Measurements from ENCODE around the gene CYP2J2.
"Not testable (repeated sequence)": the region's sequence is repeated elsewhere in the genome, so short reads cannot be mapped to it uniquely, and the experiment has no call there.

CYP2J2 gene

GRCh38 chr1:59866462-59866861 is 60.1 kb downstream of the CYP2J2 start:
- DNase-seq (ENCODE audit: low spot score): no peak

GRCh38 chr1:59857679-59858354 is 68.8 kb downstream of the CYP2J2 start:
- no peak for DNase-seq (ENCODE audit: low spot score)

GRCh38 chr1:59856725-59857338 is 69.7 kb downstream of the CYP2J2 start:
- DNase-seq (ENCODE audit: low spot score): no peak

GRCh38 chr1:59855297-59855696 is 71.3 kb downstream of the CYP2J2 start:
- not testable (repeated sequence) for DNase-seq (ENCODE audit: low spot score)

- DNase-seq (ENCODE audit: low spot score): no peak
Observed at GRCh38 chr1:59852117-59852516, 74.5 kb downstream of the CYP2J2 start.

GRCh38 chr1:59846895-59847282 is 79.7 kb downstream of the CYP2J2 start:
- no peak for DNase-seq (ENCODE audit: low spot score)

- no peak for DNase-seq (ENCODE audit: low spot score)
Observed at GRCh38 chr1:59846209-59846894, 80.2 kb downstream of the CYP2J2 start.

- no peak for DNase-seq (ENCODE audit: low spot score)
Observed at GRCh38 chr1:59845091-59845490, 81.5 kb downstream of the CYP2J2 start.

Data from kidney capillary endothelial cell (primary cell).